Thyroid gland (tissue), 4 donors: ENCODE results near the gene GFER.

Experiments
- CTCF ChIP-seq, 6 experiments: fragments of 200-600 bp in 3 of 6; fragments of 450-650 bp in 3 of 6; sonication (generic) in 3 of 6; IDR thresholded peaks; one replicate each; pipeline ENCODE4 v1.5.1; 2016 to 2019; ENCODE audit warnings: antibody characterized with exemption in 6 of 6, mild to moderate bottlenecking in 2 of 6, inconsistent platforms in 1 of 6, moderate library complexity in 1 of 6
- POLR2A ChIP-seq, 2 donors: fragments of 450-650 bp; IDR thresholded peaks; one replicate each; pipeline ENCODE4 v1.6.1; 2017; ENCODE audit warnings: antibody characterized with exemption in 2 of 2, mild to moderate bottlenecking in 2 of 2, moderate library complexity in 1 of 2

- no peak for TF ChIP-seq POLR2A (IDR thresholded peaks at IDR 0.05)
- no peak for TF ChIP-seq CTCF (IDR thresholded peaks at IDR 0.05)
Observed at GRCh38 chr16:1984347-1985225, 593 bp downstream of the GFER start.
